Mononuclear cell (primary cell): Measurements from ENCODE around the gene ZMIZ1. TPM values are rescaled to one million over a fixed set of nuclear protein-coding genes. Genes with fewer than 3 reads are reported as not detected.

Experiments
- H3K27me3 ChIP-seq: 2 replicates; pipeline ENCODE4 v1.6.0; 2011; ENCODE audit warnings: low read length, control low read depth; ENCODE audit not compliant: insufficient read depth
- H3K4me1 ChIP-seq: 2 replicates; pipeline ENCODE4 v1.5.1; 2011; ENCODE audit warnings: mild to moderate bottlenecking, low read length, control low read depth; ENCODE audit not compliant: insufficient read depth
- H3K4me3 ChIP-seq: 2 replicates; pipeline ENCODE4 v1.5.1; 2011; ENCODE audit warnings: mild to moderate bottlenecking, low read length, moderate library complexity
- H3K9me3 ChIP-seq: 2 replicates; pipeline ENCODE4 v1.5.1; 2011; ENCODE audit warnings: low read depth, mild to moderate bottlenecking, control low read depth, low read length
- total RNA-seq: library from RNA; depleted of rRNA; stranded (reverse); fragments of >200 nt; gene quantifications from one replicate; pipeline ENCODE4 v1.2.3, GENCODE V29; 2012

ZMIZ1 gene
- total RNA-seq, 1 donor, result 26.2 TPM

GRCh38 chr10:79289801-79290200 lies 221.0 kb downstream of the ZMIZ1 start:
- Histone ChIP-seq H3K4me3 (no peak overlapping the region), H3K27me3 (no peaks in the 10 kb centered on the region), H3K4me1 (peaks cover 67% of the 10 kb centered on the region), H3K9me3 (no peaks in the 10 kb centered on the region)

- no peaks in the 10 kb centered on the region for H3K27me3 ChIP-seq
- H3K4me1 ChIP-seq, result peaks cover 58% of the 10 kb centered on the region
- H3K9me3 ChIP-seq, result no peaks in the 10 kb centered on the region
- no peak overlapping the region for H3K4me3 ChIP-seq
These were observed 223.4 kb downstream of the ZMIZ1 start for GRCh38 chr10:79292026-79292766.

DNA sequence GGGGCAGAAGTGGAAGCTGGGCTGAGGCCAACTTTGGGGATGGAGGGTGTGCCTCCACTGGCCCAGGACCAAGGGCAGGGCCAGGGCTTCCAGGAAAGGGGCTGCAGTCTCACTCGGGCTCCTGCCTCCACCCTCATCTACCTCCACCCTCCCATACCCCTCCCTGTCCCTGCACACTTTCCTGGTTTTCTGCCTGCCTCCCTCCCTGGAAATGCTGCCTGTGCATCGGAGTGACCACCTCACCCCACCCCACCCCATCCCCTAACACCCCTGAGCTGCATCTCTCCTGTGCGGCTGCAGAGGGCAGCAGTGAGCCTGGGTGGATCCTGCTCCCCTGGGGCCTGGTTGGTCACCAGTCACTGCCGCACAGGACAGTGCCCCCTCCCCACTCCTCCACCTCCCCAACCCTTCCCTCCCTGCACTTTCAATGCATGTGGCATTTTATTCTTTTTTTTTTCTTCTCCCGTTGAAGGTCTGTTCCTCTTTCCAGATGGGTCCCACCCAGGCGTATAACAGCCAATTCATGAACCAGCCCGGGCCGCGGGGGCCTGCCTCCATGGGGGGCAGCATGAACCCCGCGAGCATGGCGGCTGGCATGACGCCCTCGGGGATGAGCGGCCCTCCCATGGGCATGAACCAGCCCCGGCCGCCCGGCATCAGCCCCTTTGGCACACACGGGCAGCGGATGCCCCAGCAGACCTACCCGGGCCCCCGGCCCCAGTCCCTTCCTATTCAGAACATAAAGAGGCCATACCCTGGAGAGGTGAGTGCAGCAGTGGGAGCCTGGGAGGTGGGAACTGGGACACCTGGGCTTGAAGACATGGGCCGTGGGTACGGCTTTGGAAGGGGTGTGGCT lies 224.4 kb downstream of the ZMIZ1 start:
- no peaks in the 10 kb centered on the region for H3K9me3 ChIP-seq
- no peaks in the 10 kb centered on the region for H3K27me3 ChIP-seq
- no peak overlapping the region for H3K4me3 ChIP-seq
- peaks cover 52% of the 10 kb centered on the region for H3K4me1 ChIP-seq

DNA sequence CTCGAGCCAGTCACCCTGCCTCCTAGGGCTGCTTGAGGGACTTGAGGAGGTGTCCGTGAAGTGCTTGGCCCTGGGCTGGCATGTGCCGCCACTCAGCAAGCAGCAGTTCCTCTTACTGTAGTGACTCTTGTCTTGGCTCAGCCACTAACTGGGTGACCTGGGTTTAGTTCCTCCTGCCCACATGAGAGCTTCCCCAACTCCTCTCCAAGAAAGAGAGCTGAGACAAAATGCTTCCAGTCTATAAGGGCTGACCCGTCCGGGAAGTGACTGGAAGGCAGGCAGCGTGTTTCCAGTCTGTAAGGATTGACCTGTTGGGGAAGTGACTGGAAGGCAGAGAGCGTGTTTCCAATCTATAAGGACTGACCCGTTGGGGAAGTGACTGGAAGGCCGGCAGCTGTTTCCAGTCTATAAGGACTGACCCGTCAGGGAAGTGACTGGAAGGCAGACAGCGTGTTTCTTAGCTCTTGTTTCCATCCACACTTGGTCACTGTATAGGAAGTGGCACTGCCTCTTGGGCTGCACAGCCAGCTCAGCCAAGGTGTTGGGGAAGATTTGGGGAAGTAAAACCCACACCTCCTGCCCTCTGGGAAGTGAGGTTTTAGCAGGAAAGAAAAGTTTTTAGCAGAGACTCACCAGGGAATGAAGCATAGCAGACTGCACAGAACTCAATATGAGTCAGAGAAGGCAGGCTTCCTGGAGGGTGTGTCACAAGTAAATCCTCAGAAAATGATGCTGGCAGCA lies 225.2 kb downstream of the ZMIZ1 start:
- Histone ChIP-seq H3K4me1 (peaks cover 58% of the 10 kb centered on the region), H3K4me3 (no peak overlapping the region), H3K27me3 (no peaks in the 10 kb centered on the region), H3K9me3 (no peaks in the 10 kb centered on the region)

DNA sequence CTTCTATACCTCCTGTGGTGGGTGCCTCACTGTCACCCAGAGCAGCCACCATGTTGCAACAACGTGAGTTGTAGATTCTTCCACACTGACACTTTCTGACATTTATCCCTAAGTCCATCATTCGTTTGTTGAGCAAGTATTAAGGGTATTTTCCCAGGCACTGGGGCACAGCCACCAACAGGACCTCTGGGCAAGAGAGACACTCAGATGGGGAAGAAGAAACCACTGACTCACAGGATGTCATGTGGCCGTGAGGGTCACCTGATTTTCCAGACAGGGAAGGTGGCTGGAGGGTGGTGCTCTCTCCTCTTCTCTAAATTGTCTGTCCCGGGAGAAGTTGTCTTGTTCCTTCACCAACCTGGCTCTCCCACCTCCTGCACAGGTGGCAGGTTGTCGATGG lies 226.8 kb downstream of the ZMIZ1 start:
- Histone ChIP-seq H3K9me3 (no peaks in the 10 kb centered on the region), H3K4me1 (peaks cover 66% of the 10 kb centered on the region), H3K4me3 (no peak overlapping the region), H3K27me3 (no peaks in the 10 kb centered on the region)

DNA sequence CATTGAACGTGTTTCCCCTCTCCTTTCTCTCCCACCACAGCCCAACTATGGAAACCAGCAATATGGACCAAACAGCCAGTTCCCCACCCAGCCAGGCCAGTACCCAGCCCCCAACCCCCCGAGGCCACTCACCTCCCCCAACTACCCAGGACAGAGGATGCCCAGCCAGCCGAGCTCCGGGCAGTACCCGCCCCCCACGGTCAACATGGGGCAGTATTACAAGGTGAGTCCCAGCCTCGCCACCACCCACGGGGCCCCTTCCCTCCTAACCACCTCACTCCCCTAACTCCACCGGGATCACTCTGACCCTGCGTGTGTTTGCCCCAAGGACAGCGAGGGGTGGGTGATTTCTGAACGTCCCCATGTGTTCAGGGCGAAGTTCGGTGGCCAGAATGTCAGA lies 227.7 kb downstream of the ZMIZ1 start:
- Histone ChIP-seq H3K4me3 (no peak overlapping the region), H3K4me1 (peaks cover 66% of the 10 kb centered on the region), H3K27me3 (no peaks in the 10 kb centered on the region), H3K9me3 (no peaks in the 10 kb centered on the region)

- Histone ChIP-seq H3K4me3 (no peak overlapping the region), H3K4me1 (peaks cover 46% of the 10 kb centered on the region)
These were observed 229.9 kb downstream of the ZMIZ1 start for GRCh38 chr10:79298403-79299244.

GRCh38 chr10:79299397-79300241 lies 230.9 kb downstream of the ZMIZ1 start:
- H3K4me1 ChIP-seq, result peaks cover 36% of the 10 kb centered on the region
- no peak overlapping the region for H3K4me3 ChIP-seq
- H3K27me3 ChIP-seq, result no peaks in the 10 kb centered on the region
- H3K9me3 ChIP-seq, result no peaks in the 10 kb centered on the region

More at GRCh38 chr10:79298403-79299244, 229.9 kb downstream of the ZMIZ1 start:
- no peaks in the 10 kb centered on the region for H3K27me3 ChIP-seq
- no peaks in the 10 kb centered on the region for H3K9me3 ChIP-seq

GRCh38 chr10:79300711-79301110 lies 231.9 kb downstream of the ZMIZ1 start:
- H3K27me3 ChIP-seq, result no peaks in the 10 kb centered on the region
- H3K4me3 ChIP-seq, result no peak overlapping the region
- no peaks in the 10 kb centered on the region for H3K9me3 ChIP-seq
- peaks cover 25% of the 10 kb centered on the region for H3K4me1 ChIP-seq

- H3K4me1 ChIP-seq, result peaks cover 19% of the 10 kb centered on the region
- H3K9me3 ChIP-seq, result no peaks in the 10 kb centered on the region
- no peak overlapping the region for H3K4me3 ChIP-seq
- no peaks in the 10 kb centered on the region for H3K27me3 ChIP-seq
These were observed 233.2 kb downstream of the ZMIZ1 start for GRCh38 chr10:79301754-79302530.

- Histone ChIP-seq H3K27me3 (no peaks in the 10 kb centered on the region), H3K9me3 (no peaks in the 10 kb centered on the region), H3K4me3 (no peak overlapping the region), H3K4me1 (peaks cover 10% of the 10 kb centered on the region)
These were observed 235.1 kb downstream of the ZMIZ1 start for GRCh38 chr10:79303631-79304478.

DNA sequence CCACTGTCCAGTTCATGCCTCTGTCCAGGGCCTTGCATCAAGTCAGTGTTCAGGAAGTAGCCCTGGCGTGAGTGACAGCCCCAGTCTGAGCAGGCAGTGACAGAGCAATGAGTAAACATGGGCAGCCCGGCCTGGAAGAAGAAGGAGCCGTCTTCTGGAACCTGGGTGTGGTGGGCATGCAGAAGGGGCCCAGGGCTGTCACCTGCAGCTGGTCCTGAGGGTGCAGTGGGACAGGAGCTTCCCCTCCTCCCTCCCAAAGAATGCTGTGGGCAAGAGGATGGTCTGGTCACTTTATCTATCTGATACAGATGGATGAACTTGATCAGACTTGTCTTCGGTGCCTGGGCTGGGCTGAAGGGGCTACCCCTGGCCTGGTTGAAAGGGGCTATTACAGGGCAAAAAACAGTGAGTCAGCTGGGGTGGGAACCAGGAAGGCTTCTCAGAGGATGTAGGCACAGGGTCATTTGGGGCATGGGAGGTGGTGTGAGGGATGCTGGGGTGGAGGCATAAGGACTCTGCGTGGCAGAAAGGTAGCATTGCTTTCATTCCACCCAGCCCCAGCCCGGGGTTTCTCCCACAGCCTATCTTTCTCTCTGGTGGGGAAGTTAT lies 235.8 kb downstream of the ZMIZ1 start:
- H3K4me3 ChIP-seq, result no peak overlapping the region
- H3K4me1 ChIP-seq, result peaks cover 8% of the 10 kb centered on the region
- no peaks in the 10 kb centered on the region for H3K27me3 ChIP-seq
- no peaks in the 10 kb centered on the region for H3K9me3 ChIP-seq
